Spleen (tissue), 7 donors: ENCODE data around the gene TTF2.

ENCODE experiments used
- CTCF ChIP-seq, 11 experiments: fragments of 200-600 bp in 7 of 11; fragments of 450-650 bp in 4 of 11; sonication (generic) in 4 of 11; IDR thresholded peaks in 8 of 11; conservative IDR thresholded peaks in 3 of 11; 1 replicate in 7 of 11; 2 replicates in 4 of 11; pipeline versions ENCODE4 v1.4.0 to v1.8.0; 2016 to 2021; ENCODE audit warnings: antibody characterized with exemption in 11 of 11, inconsistent platforms in 4 of 11, mild to moderate bottlenecking in 1 of 11
- POLR2A ChIP-seq, 3 donors: fragments of 450-650 bp; IDR thresholded peaks; one replicate each; pipeline ENCODE4 v1.5.1; 2017; ENCODE audit warnings: antibody characterized with exemption in 3 of 3, mild to moderate bottlenecking in 1 of 3
- POLR2AphosphoS5 ChIP-seq, 3 donors: sonication (generic); formaldehyde crosslinking; IDR thresholded peaks; one replicate each; pipeline ENCODE4 v1.5.1; 2017; ENCODE audit warnings: antibody characterized with exemption in 3 of 3
- donor health status: DM: no; HTN: no; CAD: no; lungs with moderate emphysema.
- donor health status: DM: no; HTN: no; CAD: no.
- donor health status: DM: no; HTN: no; CAD: no.

DNA sequence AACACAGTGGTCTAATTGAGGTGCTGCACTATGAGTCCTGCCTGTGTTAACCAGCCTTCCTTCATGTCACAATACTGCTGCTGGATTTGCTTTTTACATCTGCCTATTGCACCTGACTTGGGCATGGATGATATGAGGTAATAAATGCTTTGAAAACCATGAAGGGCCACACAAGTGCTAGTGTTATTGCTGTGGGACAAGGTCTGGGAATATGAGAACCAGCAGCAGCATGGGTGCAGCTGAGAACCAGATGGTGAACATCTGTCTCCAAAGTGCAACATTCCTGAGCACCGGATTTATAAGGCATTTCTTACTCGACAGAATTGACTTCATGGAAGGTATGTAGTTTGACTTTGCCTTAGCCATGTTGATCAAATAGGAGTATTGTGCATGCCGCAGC lies 44.9 kb downstream of the TTF2 start:
- TF ChIP-seq CTCF (IDR thresholded peaks at IDR 0.05 in 8 of 11, conservative IDR thresholded peaks at IDR 0.05 in 3 of 11) = no peak
- TF ChIP-seq POLR2A (IDR thresholded peaks at IDR 0.05) = no peak
- TF ChIP-seq POLR2AphosphoS5 (IDR thresholded peaks at IDR 0.05) = no peak
